Measurements from ENCODE around the gene PCNX4. TPM values are rescaled to one million over a fixed set of nuclear protein-coding genes. Genes with fewer than 3 reads are reported as not detected.

PCNX4 gene
- total RNA-seq, result 166 TPM

DNA sequence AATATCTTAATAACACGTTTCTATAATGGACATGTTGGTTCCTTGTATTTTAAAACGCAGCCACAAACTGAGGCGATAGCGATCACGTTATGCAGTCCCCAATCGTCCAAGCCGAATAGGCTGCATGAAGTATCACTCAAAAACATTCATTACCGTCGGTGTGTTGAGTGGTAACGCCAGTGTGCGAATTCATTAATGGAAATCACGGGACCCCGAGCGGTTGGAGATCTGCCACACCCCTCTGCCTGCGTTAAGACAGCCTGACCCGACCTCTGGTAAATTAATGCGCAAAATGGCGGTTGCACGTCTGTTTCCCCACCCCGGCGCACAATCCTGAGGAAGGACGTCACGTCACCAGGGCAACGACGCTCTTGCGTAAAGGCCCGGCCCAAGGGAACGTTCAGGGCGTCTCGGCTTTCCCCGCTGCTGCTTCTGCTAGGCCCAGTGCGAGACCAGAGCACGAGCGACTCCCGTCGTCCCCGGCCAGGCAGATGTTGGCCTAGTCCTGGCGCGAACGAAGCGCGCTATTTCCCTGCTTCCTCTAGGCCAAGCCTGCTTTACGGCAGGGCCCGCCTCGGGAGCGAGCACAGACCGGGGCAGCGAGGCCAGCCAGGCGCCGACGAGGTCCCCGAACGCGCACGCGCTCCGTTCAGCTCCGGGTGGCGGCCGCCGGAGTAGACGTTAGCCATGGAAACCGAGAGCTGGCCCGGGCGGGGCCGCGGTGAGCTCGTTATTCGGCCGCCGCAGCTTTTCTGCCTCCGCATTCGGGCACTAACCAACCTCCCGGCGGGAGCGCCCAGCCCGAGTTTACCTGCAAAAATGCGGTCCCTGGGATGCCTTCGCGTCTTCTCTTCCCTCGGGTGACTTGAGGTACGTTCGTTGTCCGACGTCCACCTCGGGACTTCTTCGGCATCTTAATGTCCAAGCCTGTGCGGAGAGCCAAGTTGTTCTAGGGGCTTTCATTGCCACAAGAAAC, at the start of gene PCNX4:
TSS of gene PCNX4 (plus strand) at position 374 of the 976 bp plus-strand sequence. CDS start 15,716 bp downstream, outside the sequence.

DNA sequence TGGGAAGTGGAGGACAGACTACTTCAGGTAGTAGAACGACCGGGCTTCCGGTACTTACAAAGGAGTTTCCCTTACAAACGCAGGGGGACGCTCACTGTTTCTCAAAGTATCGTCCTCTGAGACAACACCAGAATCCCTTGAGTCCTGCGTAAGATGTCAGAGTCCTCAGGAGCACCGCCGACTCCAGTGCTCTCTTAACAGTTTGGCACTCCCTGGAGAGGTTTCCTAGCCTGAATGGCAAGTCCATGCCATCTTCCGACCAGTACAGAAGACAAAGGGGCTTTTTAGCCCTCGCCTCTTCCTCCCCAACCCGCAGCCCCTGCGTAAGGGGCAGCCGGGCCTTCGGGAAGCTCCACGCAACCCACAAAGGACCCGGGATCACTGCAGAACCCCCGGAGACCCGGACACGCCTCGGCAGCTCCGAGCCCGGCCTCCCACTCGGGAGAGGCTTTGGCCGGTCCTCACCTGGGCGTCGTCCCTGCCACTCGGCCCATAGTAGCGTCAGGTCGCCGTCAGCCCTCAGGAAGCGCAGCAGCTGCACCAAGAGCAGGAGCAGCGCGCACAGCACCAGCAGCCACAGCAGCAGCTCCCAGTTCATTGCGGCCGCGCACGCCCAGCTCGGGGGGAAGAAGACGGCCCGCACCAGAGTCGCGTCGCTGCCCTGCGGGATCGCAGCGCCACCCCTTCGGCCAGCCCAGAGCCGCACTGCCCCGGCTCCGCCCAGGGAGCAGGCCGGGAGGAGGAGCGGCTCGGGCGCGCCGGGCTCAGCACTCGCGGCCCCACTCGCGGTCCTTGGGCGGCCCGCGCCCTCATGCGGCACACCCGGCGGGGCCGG, 73.2 kb downstream of the PCNX4 start, which contains the start of gene DHRS7:
TSS of gene DHRS7 (minus strand) at position 687 of the 835 bp plus-strand sequence. CDS start at position 598, 89 bp downstream.

Other genes with a start within 250 kb of the PCNX4 start
- gene RTN1, start 221.1 kb upstream of the PCNX4 start, total RNA-seq, result 797 TPM
- 4.1 TPM for gene LRRC9, start 171.8 kb upstream of the PCNX4 start, total RNA-seq
- gene DHRS7, start 73.5 kb downstream of the PCNX4 start, total RNA-seq, result 43.5 TPM
- 86.7 TPM for gene PPM1A, start 157.3 kb downstream of the PCNX4 start, total RNA-seq

Measured in parietal lobe (tissue), 1 donor.